Hepatocyte (in vitro differentiated cells): Measurements from ENCODE around the gene AOPEP. TPM values are rescaled to one million over a fixed set of nuclear protein-coding genes. Genes with fewer than 3 reads are reported as not detected.

ENCODE experiments used
- DNase-seq: peaks from one replicate; pipeline ENCODE4 v3.0.0-alpha.2; 2016; ENCODE audit warnings: low spot score
- H2AFZ ChIP-seq: fragments of 200-600 bp; sonication (generic); 2 replicates; pipeline ENCODE4 v1.6.0; 2016; ENCODE audit warnings: antibody characterized with exemption, mild to moderate bottlenecking
- H3K27ac ChIP-seq: fragments of 200-600 bp; sonication (generic); 2 replicates; pipeline ENCODE4 v1.5.1; 2016; ENCODE audit warnings: mild to moderate bottlenecking
- H3K27me3 ChIP-seq: fragments of 200-600 bp; sonication (generic); 2 replicates; pipeline ENCODE4 v1.6.1; 2016
- H3K36me3 ChIP-seq: fragments of 200-600 bp; sonication (generic); replicated peaks from 2 replicates; pipeline ENCODE4 v1.5.1; 2016; ENCODE audit warnings: low read depth; ENCODE audit not compliant: insufficient read depth
- H3K4me1 ChIP-seq: fragments of 200-600 bp; sonication (generic); 2 replicates; pipeline ENCODE4 v1.5.1; 2016; ENCODE audit warnings: mild to moderate bottlenecking, moderate library complexity; ENCODE audit not compliant: insufficient read depth
- H3K4me2 ChIP-seq: fragments of 200-600 bp; sonication (generic); 2 replicates; pipeline ENCODE4 v1.6.0; 2016
- H3K4me3 ChIP-seq: fragments of 200-600 bp; sonication (generic); 2 replicates; pipeline ENCODE4 v1.5.1; 2016; ENCODE audit warnings: mild to moderate bottlenecking
- H3K79me2 ChIP-seq: fragments of 200-600 bp; sonication (generic); 2 replicates; pipeline ENCODE4 v1.6.0; 2017; ENCODE audit warnings: mild to moderate bottlenecking
- H3K9me2 ChIP-seq: fragments of 200-600 bp; sonication (generic); replicated peaks from 2 replicates; pipeline ENCODE4 v1.6.0; 2017; ENCODE audit warnings: mild to moderate bottlenecking; ENCODE audit not compliant: insufficient read depth
- H3K9me3 ChIP-seq: fragments of 200-600 bp; sonication (generic); 2 replicates; pipeline ENCODE4 v1.5.1; 2016; ENCODE audit warnings: low read depth, mild to moderate bottlenecking
- H4K20me1 ChIP-seq: fragments of 200-600 bp; sonication (generic); 2 replicates; pipeline ENCODE4 v1.6.0; 2016; ENCODE audit warnings: mild to moderate bottlenecking; ENCODE audit not compliant: insufficient read depth, poor library complexity, severe bottlenecking
- CTCF ChIP-seq: fragments of 200-600 bp; sonication (generic); IDR thresholded peaks from 2 replicates; pipeline ENCODE4 v1.5.1; 2016; ENCODE audit warnings: antibody characterized with exemption, mild to moderate bottlenecking; ENCODE audit not compliant: poor library complexity
- EZH2 ChIP-seq: fragments of 200-600 bp; sonication (generic); IDR thresholded peaks from 2 replicates; pipeline ENCODE4 v1.6.1; 2016; ENCODE audit warnings: antibody characterized with exemption, mild to moderate bottlenecking, borderline replicate concordance
- EZH2phosphoT487 ChIP-seq: fragments of 200-600 bp; sonication (generic); IDR thresholded peaks from one replicate; pipeline ENCODE4 v1.6.1; 2018; ENCODE audit warnings: antibody characterized with exemption, mild to moderate bottlenecking, low read depth, moderate library complexity; ENCODE audit not compliant: unreplicated experiment, severe bottlenecking
- WGBS: methylation state at CpG from one replicate; pipeline ENCODE4 v1.1.6; 2016; ENCODE audit warnings: low lambda C conversion rate; ENCODE audit errors: missing lambda C conversion rate; 5-methylcytosine and 5-hydroxymethylcytosine counted together
- polyA plus RNA-seq: library from polyadenylated mRNA; unstranded; fragments of >200 nt; fragmentation: Nextera tagmentation; extraction: Ambion mirVana; gene quantifications from 2 replicates; pipeline ENCODE4 v1.2.1, GENCODE V29; 2016
- total RNA-seq: library from RNA; depleted of rRNA; stranded (reverse); fragments of >200 nt; gene quantifications from 2 replicates; pipeline ENCODE4 v1.2.3, GENCODE V29; 2014

AOPEP gene
- total and polyA plus RNA-seq, 2 experiments from 2014 or later, result 82.8 to 101 TPM

GRCh38 chr9:95104581-95104960 is 378.1 kb downstream of the AOPEP start:
- Histone ChIP-seq H3K36me3 (no peaks in the 10 kb centered on the region), H3K4me2 (no peak overlapping the region), H3K4me1 (peaks cover 20% of the 10 kb centered on the region), H3K27ac (no peak overlapping the region), H2AFZ (no peak overlapping the region), H3K27me3 (no peaks in the 10 kb centered on the region), H3K9me3 (no peaks in the 10 kb centered on the region), H4K20me1 (no peaks in the 10 kb centered on the region), H3K9me2 (no peaks in the 10 kb centered on the region), H3K4me3 (no peak overlapping the region), H3K79me2 (no peaks in the 10 kb centered on the region)
- TF ChIP-seq EZH2phosphoT487, result no peak
- no peak for TF ChIP-seq EZH2
- TF ChIP-seq CTCF, result no peak
- DNase-seq, result no peak
- WGBS, result 91% methylated on average over 8 of the region's 8 CpGs

- H3K4me3 ChIP-seq, result no peak overlapping the region
- H3K4me2 ChIP-seq, result no peak overlapping the region
- no peaks in the 10 kb centered on the region for H4K20me1 ChIP-seq
- no peaks in the 10 kb centered on the region for H3K36me3 ChIP-seq
- no peaks in the 10 kb centered on the region for H3K27me3 ChIP-seq
- DNase-seq, result no peak
- H3K4me1 ChIP-seq, result peaks cover 20% of the 10 kb centered on the region
- TF ChIP-seq CTCF, result no peak
- no peak for TF ChIP-seq EZH2phosphoT487
- no peak for TF ChIP-seq EZH2
- no peak overlapping the region for H3K27ac ChIP-seq
- 92% methylated on average over 12 of the region's 12 CpGs for whole genome bisulfite sequencing
- no peaks in the 10 kb centered on the region for H3K79me2 ChIP-seq
- H3K9me3 ChIP-seq, result no peaks in the 10 kb centered on the region
- H2AFZ ChIP-seq, result no peak overlapping the region
- no peaks in the 10 kb centered on the region for H3K9me2 ChIP-seq
Measured at GRCh38 chr9:95104980-95105379, 378.5 kb downstream of the AOPEP start.

- Histone ChIP-seq H3K79me2 (no peaks in the 10 kb centered on the region), H3K27ac (peak overlapping the region; percentile 17), H3K4me2 (no peak overlapping the region), H3K9me3 (no peaks in the 10 kb centered on the region), H2AFZ (no peak overlapping the region), H3K4me3 (no peak overlapping the region), H3K36me3 (no peaks in the 10 kb centered on the region), H4K20me1 (no peaks in the 10 kb centered on the region), H3K27me3 (no peaks in the 10 kb centered on the region), H3K4me1 (peaks cover 16% of the 10 kb centered on the region), H3K9me2 (no peaks in the 10 kb centered on the region)
- no peak for DNase-seq
- TF ChIP-seq EZH2phosphoT487 (no peak), CTCF (no peak), EZH2 (no peak)
- WGBS, result 89% methylated on average over 13 of the region's 13 CpGs
Measured at GRCh38 chr9:95105519-95106287, 379.2 kb downstream of the AOPEP start.
